GM13976 (cell line): ENCODE data around the gene ZNFX1.
"Not testable (repeated sequence)": the region's sequence is repeated elsewhere in the genome, so short reads cannot be mapped to it uniquely, and the experiment has no call there.

ENCODE experiments used
- DNase-seq: peaks from one replicate; pipeline ENCODE4 v3.0.0; 2012; ENCODE audit warnings: low spot score
- CTCF ChIP-seq: IDR thresholded peaks from 2 replicates; pipeline ENCODE4 v1.5.1; 2012; ENCODE audit warnings: borderline replicate concordance, mild to moderate bottlenecking; ENCODE audit not compliant: insufficient read depth; ENCODE audit errors: extremely low read depth, missing control alignments, control extremely low read depth
- in situ Hi-C: fragments of 300-500 bp; cut with MboI; formaldehyde crosslinking; loops from one replicate; pipeline ENCODE4 v1.12.0; 2022; ENCODE audit warnings: low sequenced_read_pairs, mixed read lengths, inconsistent platforms; ENCODE audit not compliant: unreplicated experiment

Gene ZNFX1

GRCh38 chr20:49210101-49210756 lies 67.6 kb downstream of the ZNFX1 start:
- no peak for DNase-seq
- in situ Hi-C loops, result no loop called here
- TF ChIP-seq CTCF, result no peak

- in situ Hi-C loops, result no loop called here
- peak; percentile 45 for DNase-seq
- peak; percentile 35 for TF ChIP-seq CTCF
Observed at GRCh38 chr20:49207076-49207475, 70.8 kb downstream of the ZNFX1 start.

GRCh38 chr20:49203746-49204145 lies 74.1 kb downstream of the ZNFX1 start:
- no peak for TF ChIP-seq CTCF
- no peak for DNase-seq
- in situ Hi-C loops, result no loop called here

GRCh38 chr20:49203011-49203410 lies 74.8 kb downstream of the ZNFX1 start:
- in situ Hi-C loops, result no loop called here
- no peak for DNase-seq

GRCh38 chr20:49199729-49200293 lies 78.0 kb downstream of the ZNFX1 start:
- no peak for DNase-seq
- no peak for TF ChIP-seq CTCF
- in situ Hi-C loops, result no loop called here

More at GRCh38 chr20:49203011-49203410, 74.8 kb downstream of the ZNFX1 start:
- no peak for TF ChIP-seq CTCF

- in situ Hi-C loops, DNase-seq: not testable (repeated sequence)
Observed at GRCh38 chr20:49192944-49193518, 84.8 kb downstream of the ZNFX1 start.
